ENCODE data around the gene WWOX.

The WWOX gene

DNA sequence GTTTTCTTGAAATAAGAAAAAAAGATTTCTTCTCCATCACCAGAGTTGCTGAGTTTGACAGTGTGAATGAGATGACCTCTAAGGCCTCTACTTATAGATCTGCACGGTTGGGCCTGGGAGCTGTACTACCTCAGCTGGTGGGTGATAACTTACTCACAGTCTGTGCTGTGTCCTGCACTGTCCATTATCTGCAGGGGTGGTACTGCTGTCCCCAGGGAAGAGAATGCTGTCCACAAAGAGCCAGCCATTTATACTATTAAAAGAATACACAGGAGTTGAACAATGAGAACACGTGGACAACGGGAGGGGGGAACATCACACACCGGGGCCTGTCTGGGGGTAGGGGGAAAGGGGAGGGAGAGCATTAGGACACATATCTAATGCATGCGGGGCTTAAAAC, 655.3 kb downstream of the WWOX start:
- DNase-seq = no peak

DNA sequence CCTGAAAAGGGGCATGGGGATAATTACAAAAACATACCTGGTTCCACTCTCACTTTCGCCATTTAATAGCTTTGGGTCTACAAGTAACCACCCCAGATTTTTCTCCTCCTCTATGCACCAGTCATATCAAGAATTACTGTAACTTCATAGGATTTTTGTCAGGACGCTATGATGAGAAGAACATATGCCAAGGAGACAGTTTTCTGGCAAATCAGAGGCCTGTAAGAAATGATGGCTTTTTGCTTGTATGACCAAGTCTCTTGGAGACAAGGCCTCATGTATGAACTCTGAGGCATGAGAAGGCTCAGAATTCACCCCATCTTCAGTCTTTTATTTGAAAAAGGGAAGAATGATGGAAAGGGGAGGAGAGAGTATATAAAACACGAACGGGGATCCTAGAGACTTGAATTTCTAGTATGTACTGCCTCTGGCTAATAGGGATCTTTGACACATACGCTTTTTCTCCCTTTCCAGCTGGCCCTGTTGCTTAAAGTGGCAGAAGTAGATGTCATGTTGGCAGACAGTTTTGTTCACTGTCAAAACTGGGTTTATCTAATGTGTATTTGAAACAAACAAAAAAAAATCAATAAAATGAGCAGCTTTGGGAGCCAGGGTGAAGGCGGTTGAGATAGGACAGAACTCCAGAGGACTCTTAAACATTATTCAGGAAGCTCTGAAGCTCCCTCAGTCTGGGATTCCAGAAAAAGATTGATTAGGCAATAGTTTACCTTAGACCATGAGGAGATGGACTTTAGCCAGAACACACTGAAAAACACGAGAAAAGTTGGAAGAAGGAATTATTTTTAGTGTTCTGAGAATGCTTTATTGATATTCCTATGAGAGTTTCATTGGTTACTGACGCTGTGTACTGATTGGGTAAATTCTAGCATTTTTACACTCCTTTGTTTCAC, 656.6 kb downstream of the WWOX start:
- no peak for DNase-seq

GRCh38 chr16:78759596-78759995, 660.1 kb downstream of the WWOX start:
- DNase-seq = no peak

- no peak for DNase-seq
Observed at GRCh38 chr16:78760611-78761010, 661.2 kb downstream of the WWOX start.

GRCh38 chr16:78761427-78761826, 662.0 kb downstream of the WWOX start:
- no peak for DNase-seq

DNA sequence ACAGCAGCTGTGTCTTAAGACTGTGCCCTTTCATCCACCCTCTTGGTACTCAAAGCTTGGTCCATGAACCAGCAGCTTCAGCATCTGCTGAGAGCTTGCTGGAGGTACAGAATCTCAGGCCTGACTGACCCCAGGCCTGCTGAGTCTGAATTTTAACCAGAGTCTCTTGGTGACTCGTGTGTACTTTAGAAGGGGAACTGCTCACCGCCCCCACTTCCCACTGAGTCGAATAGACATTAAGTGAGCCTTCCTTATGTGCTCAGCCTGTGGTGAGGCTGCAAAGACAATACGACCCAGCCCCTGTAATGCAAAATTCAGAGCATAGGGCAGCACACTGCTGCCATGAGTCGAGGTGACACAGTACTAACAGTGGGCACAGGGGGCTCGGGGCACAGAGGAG, 662.8 kb downstream of the WWOX start:
- DNase-seq = no peak

GRCh38 chr16:78763821-78764440, 664.5 kb downstream of the WWOX start:
- no peak for DNase-seq

DNA sequence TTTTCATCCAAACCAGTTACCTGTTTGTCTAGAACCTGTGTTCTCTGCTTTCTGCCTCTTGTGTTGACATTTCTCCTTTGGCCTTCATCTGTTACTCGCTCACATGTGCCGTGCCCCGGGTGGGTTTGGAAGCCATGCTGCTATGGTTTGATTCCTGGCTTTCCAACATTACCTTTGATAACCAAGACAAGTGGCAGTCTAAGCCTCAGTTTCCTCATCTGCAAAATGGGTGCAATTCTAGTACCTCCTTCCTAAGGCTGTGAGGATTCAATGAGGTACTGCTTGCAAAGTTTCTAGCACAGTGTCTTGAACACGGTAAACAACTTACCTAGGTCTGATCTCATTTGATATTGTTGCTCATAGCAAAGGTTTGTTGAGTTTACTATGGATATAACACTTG, 665.0 kb downstream of the WWOX start:
- DNase-seq = no peak

DNA sequence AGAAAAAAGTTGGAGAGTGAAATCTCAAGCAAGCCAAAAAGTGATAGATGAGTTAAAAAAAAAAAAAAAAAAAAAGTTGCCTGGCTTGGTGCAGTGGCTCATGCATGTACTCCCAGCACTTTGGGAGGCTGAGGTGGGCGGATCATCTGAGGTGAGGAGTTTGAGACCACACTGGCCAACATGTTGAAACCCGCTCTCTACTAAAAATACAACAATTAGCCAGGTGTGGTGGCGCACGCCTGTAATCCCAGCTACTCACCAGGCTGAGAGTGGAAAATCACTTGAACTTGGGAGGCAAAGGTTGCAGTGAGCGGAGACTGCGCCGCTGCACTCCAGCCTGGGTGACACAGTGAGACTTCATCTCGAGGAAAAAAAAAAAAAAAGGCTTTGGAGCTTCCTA, 668.8 kb downstream of the WWOX start:
- DNase-seq = no peak

GRCh38 chr16:78768718-78769117, 669.3 kb downstream of the WWOX start:
- no peak for DNase-seq

DNA sequence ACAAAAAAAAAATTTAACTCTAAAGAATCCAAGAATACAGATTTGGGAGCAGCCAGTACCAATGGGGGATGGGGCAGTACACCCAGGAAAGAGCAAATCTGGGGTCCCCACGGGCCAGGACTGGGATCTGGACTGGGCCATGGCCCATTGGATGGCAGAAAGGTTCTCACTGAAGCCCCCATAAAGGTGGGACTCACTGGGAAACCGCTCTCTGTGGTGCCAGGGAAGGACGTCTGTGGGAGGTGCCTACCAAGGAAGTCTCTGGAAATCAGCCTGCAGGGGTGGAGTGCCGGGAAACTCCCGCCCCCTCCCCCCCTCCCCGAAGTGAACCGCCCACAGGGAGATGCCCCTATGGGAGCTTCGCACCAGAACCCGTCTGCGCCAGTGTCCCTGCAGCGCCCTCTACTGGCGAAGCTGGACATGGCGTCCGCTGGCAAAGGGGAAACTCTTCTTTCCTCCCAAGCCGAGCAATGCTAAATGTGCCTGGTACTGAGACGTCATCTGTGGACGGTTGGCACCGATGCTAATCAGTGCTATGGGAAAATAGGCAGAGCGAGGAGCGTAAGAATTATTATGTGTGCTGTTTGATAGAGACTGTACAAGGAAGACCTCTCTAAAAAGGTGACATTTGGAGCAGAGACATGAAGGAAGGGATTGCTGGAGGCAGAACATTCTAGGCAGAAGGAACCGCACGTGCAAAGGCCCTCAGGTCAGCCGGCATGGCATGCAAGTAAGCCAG, 671.1 kb downstream of the WWOX start:
- DNase-seq = no peak

GRCh38 chr16:78773291-78773702, 673.8 kb downstream of the WWOX start:
- DNase-seq = no peak

DNA sequence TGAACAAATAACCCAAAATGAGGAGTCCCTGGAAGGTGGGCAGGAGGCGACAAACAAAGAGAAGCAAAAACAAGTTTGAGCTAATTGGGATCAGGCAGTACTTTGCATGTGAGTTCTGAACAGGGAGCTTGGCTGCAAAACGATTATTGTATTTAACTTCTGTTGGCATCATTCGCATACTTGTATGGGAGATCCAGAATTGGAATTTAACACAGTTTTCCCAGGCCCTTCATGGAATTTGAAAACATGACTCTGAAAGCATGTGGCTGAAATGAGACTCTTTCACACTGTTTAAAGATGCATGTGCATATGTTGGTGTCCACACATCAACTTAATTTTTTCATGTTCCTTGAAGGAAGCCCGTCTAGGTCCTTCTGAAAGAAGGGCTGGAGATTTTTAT, 674.3 kb downstream of the WWOX start:
- DNase-seq = no peak

- DNase-seq = no peak
Observed at GRCh38 chr16:78775161-78775561, 675.7 kb downstream of the WWOX start.

DNA sequence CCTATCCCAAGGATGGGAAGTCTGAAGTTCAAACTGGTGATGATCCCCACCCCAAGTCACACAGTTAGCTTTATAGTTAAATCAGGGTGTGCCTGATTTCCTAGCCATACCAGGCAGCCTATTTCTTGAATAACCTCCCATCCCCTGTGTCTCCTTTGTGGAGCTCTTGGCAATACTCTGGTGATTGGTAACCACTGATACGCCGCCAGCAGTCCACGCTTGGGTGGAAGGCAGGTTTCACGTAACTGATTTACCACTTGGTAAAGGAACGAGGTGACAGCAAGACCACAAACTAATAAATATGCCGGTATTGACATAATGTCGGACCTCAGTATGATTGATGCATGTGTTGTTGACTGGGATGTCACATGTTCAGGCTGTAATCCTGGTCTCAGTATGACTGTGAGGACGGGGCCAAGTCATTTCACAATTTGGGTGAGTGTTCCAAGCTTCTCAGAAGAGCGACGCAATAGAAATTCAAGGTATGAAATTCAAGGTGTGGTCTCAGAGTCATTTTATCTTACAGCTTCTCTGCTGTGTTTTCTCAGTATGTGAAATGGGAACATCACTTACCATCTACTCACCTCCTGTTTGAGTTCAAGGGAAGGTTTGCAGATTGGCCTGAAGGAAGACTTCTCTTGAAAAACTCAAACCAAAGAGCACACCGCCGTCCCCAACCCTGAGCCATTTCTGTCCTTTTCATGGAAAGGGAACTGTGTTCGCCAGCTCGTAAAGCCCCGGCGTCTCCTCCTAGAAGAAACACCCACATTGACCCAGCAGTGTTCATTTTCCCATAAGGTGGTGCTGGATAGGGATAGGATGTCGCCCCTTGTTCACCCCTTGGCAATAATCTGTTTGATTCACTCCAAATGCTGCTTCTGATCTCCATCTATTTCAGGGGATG, 678.9 kb downstream of the WWOX start:
- DNase-seq = no peak

DNA sequence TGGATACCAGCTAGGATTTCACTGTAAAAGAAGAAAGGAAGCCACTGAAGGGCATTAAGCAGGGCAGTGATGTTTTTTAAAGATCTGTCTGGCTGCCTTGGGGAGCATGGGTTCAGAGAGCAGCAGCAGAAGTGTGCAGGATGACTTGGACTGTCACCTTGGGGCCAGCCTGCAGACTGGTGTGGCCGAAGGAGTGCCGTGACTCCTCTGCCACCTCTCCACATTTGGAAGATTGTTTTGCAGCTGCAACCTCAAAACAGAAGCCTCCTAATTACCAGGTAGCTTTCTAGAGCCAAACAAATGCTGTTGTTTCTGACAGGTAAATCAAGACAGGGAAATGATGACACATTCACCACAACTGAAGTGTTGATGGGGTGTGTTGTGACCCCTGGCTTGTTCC, 681.4 kb downstream of the WWOX start:
- DNase-seq = no peak

DNA sequence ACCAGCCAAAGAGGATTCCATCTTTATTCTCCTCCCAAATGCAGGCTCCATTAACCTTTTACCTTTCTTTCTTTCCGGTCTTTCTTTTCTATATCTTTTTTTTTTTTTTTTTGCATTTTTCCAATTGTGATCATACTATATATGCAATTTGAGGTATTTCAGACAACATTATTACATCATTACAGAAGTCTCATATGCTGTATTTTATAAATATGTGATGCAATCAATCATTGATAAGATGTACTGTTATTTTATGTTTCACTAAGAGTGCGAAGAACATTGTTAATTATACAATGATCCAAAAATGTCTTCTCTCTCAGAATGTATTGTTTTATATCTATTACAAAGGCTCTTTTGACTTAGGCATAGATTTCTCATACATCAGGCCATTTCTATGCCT, 683.1 kb downstream of the WWOX start:
- DNase-seq = no peak

DNA sequence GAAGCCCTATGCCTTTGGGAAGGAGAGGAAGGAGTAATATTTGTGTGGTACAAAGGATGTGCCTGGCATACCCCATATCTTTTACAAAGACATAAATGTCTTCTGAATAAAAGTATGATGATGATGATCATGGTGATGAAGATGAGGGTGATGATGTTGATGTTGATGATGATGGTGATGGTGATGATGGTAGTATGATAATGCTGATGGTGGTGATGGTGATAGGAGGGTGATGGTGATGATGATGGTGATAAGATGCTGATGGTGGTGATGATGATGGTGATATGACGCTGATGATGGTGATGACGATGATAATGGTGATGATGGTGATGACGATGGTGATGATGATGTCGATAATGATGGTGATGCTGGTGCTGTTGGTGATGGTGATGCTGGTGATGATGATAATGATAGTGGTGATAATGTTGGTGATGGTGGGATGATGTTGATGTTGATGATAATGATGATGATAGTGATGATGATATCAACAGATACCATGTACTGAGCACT, 684.2 kb downstream of the WWOX start:
- no peak for DNase-seq

DNA sequence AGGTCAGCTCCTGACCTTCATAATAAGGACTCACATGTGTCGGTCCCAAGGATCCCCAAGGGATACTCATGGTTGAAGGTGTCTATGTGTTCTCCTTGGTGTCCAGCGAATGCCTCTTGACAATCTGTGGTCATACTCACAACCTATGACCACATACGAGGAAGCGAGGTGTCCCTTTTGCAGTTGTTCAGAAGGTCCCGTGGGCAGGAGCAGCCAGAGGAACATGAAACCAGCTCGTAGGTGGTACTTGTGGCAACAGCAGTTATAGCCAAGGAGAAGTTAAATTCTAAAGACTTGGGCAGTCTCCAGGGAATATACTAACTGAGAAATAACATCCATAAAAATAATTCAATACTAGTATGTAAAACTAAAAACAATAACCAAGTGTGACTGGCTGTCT, 685.3 kb downstream of the WWOX start:
- DNase-seq = no peak

- no peak for DNase-seq
Observed at GRCh38 chr16:78785218-78785617, 685.8 kb downstream of the WWOX start.

GRCh38 chr16:78786635-78787034, 687.2 kb downstream of the WWOX start:
- no peak for DNase-seq

DNA sequence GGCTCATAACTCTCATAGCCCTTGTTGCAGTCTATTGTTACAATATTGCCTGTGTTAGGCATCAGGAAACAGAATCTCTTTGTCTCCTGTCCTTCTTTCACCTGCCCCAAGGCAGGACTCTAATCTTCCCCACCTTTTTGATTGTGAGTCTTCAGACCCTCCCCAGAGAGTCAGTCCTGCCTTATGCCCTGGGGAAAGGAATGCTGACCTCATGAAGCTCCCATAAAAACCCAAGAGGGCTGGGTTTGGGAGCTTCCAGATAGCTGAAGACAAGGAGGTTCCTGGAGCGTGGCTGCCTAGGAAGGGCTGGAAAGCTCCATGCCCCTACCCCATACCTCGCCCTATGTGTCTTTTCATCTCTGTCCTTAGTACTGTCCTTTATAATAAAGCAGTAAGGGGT, 688.8 kb downstream of the WWOX start:
- DNase-seq = no peak

DNA sequence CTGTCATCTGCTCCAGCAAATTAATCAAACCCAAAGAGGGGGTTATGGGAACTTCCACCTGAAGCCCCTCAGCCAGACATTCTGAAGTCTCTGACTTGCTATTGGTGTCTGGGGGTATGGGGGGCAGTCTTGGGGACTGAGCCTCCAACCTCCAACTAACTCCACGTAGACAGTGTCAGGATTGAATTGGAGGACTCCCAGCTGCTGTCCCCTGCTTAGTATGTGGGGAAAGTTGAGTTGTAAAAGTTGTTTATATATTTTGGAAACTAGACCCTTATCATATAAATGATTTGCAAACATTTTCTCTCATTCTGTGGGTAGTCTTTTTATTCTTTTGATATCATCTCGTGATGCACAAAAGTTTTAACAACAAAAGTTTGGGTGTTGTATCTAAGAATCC, 689.2 kb downstream of the WWOX start:
- DNase-seq = no peak
